HepG2 (cell line): ENCODE results near the gene UNC5CL. TPM values are rescaled to one million over a fixed set of nuclear protein-coding genes. Genes with fewer than 3 reads are reported as not detected.

Source experiments
- ATAC-seq: fragments of 200-7000 bp; cut with Tn5 transposase; 3 replicates; pipeline ENCODE4 v1.9.1; 2020; ENCODE audit warnings: mild to moderate bottlenecking, moderate library complexity
- BruUV-seq: library from RNA; stranded (reverse); fragments of 400-500 nt; replicated peaks from 2 replicates; lab custom pipeline; 2021; lab: Mats Ljungman, UMichigan
- CTCF ChIA-PET: fragments of 300-600 bp; formaldehyde crosslinking; extraction: SDS; loops from one replicate; lab custom pipeline; 2021; ENCODE audit warnings: low total read pairs, inconsistent platforms, low intra/inter-chr PET ratio; lab: Yijun Ruan, JAX
- POLR2A ChIA-PET: fragments of 350-600 bp; sonication (Branson Sonifier 250); formaldehyde crosslinking; loops from one replicate; lab custom pipeline; 2020; ENCODE audit warnings: antibody characterized with exemption, inconsistent platforms; lab: Yijun Ruan, JAX
- DNase-seq: peaks from one replicate; pipeline ENCODE4 v3.0.0-alpha.2; 2015; ENCODE audit warnings: low spot score
- FAIRE-seq: peaks from 3 replicates; lab custom pipeline; 2011; peaks lifted over from hg19 to GRCh38; lab: Jason Lieb, UNC
- H2AFZ ChIP-seq: one replicate; pipeline ENCODE4 v1.6.1; 2011; ENCODE audit warnings: low read length, inconsistent platforms
- H3K27ac ChIP-seq: fragments of 300-600 bp; 3 replicates; pipeline ENCODE4 v1.8.0; 2011; ENCODE audit warnings: mixed run types, mild to moderate bottlenecking, mixed read lengths, low read length, inconsistent platforms; ENCODE audit not compliant: insufficient read depth; ENCODE audit errors: extremely low read length
- H3K27me3 ChIP-seq, 2 experiments: fragments of 200-600 bp in 1 of 2; 2 replicates in 1 of 2; 3 replicates in 1 of 2; pipeline versions ENCODE4 v1.6.0 to v1.8.0; 2011; ENCODE audit warnings: low read length in 2 of 2, mild to moderate bottlenecking in 2 of 2, moderate library complexity in 2 of 2, inconsistent platforms in 1 of 2; ENCODE audit not compliant: insufficient read depth in 2 of 2, control insufficient read depth in 1 of 2
- H3K36me3 ChIP-seq, 2 experiments: fragments of 200-600 bp in 1 of 2; replicated peaks in 1 of 2; 2 replicates in 1 of 2; 3 replicates in 1 of 2; pipeline versions ENCODE4 v1.5.1 to v1.8.0; 2011; ENCODE audit warnings: low read length in 2 of 2, inconsistent platforms in 1 of 2; ENCODE audit not compliant: insufficient read depth in 2 of 2, control insufficient read depth in 1 of 2
- H3K4me1 ChIP-seq: 2 replicates; pipeline ENCODE4 v1.5.1; 2012; ENCODE audit warnings: low read length, inconsistent platforms; ENCODE audit not compliant: insufficient read depth
- H3K4me2 ChIP-seq: 2 replicates; pipeline ENCODE4 v1.6.0; 2011; ENCODE audit warnings: low read depth, low read length, inconsistent platforms
- H3K4me3 ChIP-seq, 3 experiments: fragments of 200-600 bp in 1 of 3; sonication (generic), shearing (Covaris generic) in 1 of 3; replicated peaks in 1 of 3; 2 replicates each; pipeline ENCODE4 v1.5.1; 2011 to 2016; ENCODE audit warnings: low read length in 3 of 3, inconsistent platforms in 2 of 3, low read depth in 2 of 3, mild to moderate bottlenecking in 2 of 3, control low read depth in 1 of 3, mixed read lengths in 1 of 3; ENCODE audit not compliant: insufficient read depth in 1 of 3
- H3K79me2 ChIP-seq: one replicate; pipeline ENCODE4 v1.6.1; 2011; ENCODE audit warnings: low read length, inconsistent platforms; ENCODE audit not compliant: insufficient read depth
- H3K9ac ChIP-seq: 2 replicates; pipeline ENCODE4 v1.6.0; 2011; ENCODE audit warnings: mild to moderate bottlenecking, low read depth, low read length, inconsistent platforms; ENCODE audit not compliant: insufficient read depth
- H3K9me3 ChIP-seq: 2 replicates; pipeline ENCODE4 v1.5.1; 2012; ENCODE audit warnings: mild to moderate bottlenecking, low read length
- H4K20me1 ChIP-seq: 2 replicates; pipeline ENCODE4 v1.6.0; 2011; ENCODE audit warnings: inconsistent platforms, mild to moderate bottlenecking, low read length, moderate library complexity; ENCODE audit not compliant: insufficient read depth
- HNF4A ChIP-seq: sonication (generic); formaldehyde crosslinking; IDR thresholded peaks from 2 replicates; pipeline ENCODE4 v1.4.0; 2020; ENCODE audit warnings: missing genetic modification reagents
- KAT7 ChIP-seq: IDR thresholded peaks from 2 replicates; pipeline ENCODE4 v1.6.1; 2018; ENCODE audit warnings: borderline replicate concordance, missing compliant biosample characterization
- KLF13 ChIP-seq: sonication (generic); formaldehyde crosslinking; IDR thresholded peaks from 2 replicates; pipeline ENCODE4 v1.4.0; 2020; ENCODE audit warnings: mild to moderate bottlenecking, missing genetic modification reagents
- NCOA1 ChIP-seq: sonication (generic); formaldehyde crosslinking; IDR thresholded peaks from 2 replicates; pipeline ENCODE4 v1.9.0; 2021; ENCODE audit warnings: missing genetic modification reagents
- NKX3-1 ChIP-seq: sonication (generic); formaldehyde crosslinking; IDR thresholded peaks from 2 replicates; pipeline ENCODE4 v1.5.0; 2020; ENCODE audit warnings: missing genetic modification reagents
- RAD51 ChIP-seq: fragments of 450-650 bp; IDR thresholded peaks from 2 replicates; pipeline ENCODE4 v1.6.1; 2016; ENCODE audit warnings: borderline replicate concordance
- SALL1 ChIP-seq: sonication (generic); formaldehyde crosslinking; IDR thresholded peaks from 2 replicates; pipeline ENCODE4 v1.8.0; 2022; ENCODE audit warnings: mild to moderate bottlenecking, missing genetic modification reagents
- TBX2 ChIP-seq: sonication (generic); formaldehyde crosslinking; IDR thresholded peaks from 2 replicates; pipeline ENCODE4 v1.5.0; 2020; ENCODE audit warnings: missing genetic modification reagents, mild to moderate bottlenecking, borderline replicate concordance
- TSC22D2 ChIP-seq: sonication (generic); formaldehyde crosslinking; IDR thresholded peaks from 2 replicates; pipeline ENCODE4 v1.5.1; 2020; ENCODE audit warnings: missing genetic modification reagents, mild to moderate bottlenecking, borderline replicate concordance
- ZFP36L2 ChIP-seq: sonication (generic); formaldehyde crosslinking; IDR thresholded peaks from 2 replicates; pipeline ENCODE4 v1.4.0; 2020; ENCODE audit warnings: missing genetic modification reagents
- ZNF850 ChIP-seq: sonication (generic); formaldehyde crosslinking; conservative IDR thresholded peaks from 2 replicates; pipeline ENCODE4 v1.9.0; 2021; ENCODE audit warnings: mild to moderate bottlenecking, missing genetic modification reagents
- WGBS: methylation state at CpG from one replicate; pipeline ENCODE4 v1.1.6; 2017; ENCODE audit warnings: low lambda C conversion rate; 5-methylcytosine and 5-hydroxymethylcytosine counted together
- in situ Hi-C: cut with HindIII; loops from 2 replicates; pipeline ENCODE4 v1.10.0; 2017; ENCODE audit warnings: low pct_unique_long_range_greater_than_20kb; ENCODE audit not compliant: extremely low pct_ligation_motif_present
- intact Hi-C: fragments of 100-400 bp; cut with micrococcal nuclease; formaldehyde crosslinking; loops from one replicate; pipeline ENCODE4 v1.10.0; 2022; ENCODE audit not compliant: unreplicated experiment
- polyA plus RNA-seq, 8 experiments: library from polyadenylated mRNA; depleted of rRNA in 3 of 8; stranded (reverse) in 7 of 8; unstranded in 1 of 8; fragments of >200 nt; fragmentation: Illumina TruSeq in 4 of 8; extraction: Trizol in 4 of 8; gene quantifications; 2 replicates each; pipeline versions ENCODE4 v1.2.1 to v1.2.3, GENCODE V29; 2011 to 2016; ENCODE audit warnings: low read depth in 4 of 8, missing spikeins in 1 of 8, mixed read lengths in 1 of 8; ENCODE audit not compliant: insufficient read depth in 1 of 8
- total RNA-seq, 5 experiments: library from RNA; depleted of rRNA; stranded (reverse); fragments of >200 nt; fragmentation: Illumina TruSeq; extraction: Trizol; gene quantifications; 2 replicates each; pipeline ENCODE4 v1.2.3, GENCODE V29; 2016; ENCODE audit warnings: low read depth in 1 of 5
- TF ChIP-seq, protein P1 (sequence below): sonication (generic); formaldehyde crosslinking; IDR thresholded peaks from 2 replicates; pipeline ENCODE4 v1.4.0; 2020; ENCODE audit warnings: missing genetic modification reagents
- TF ChIP-seq, protein P2 (sequence below): sonication (generic); formaldehyde crosslinking; IDR thresholded peaks from 2 replicates; pipeline ENCODE4 v1.5.0; 2020; ENCODE audit warnings: mild to moderate bottlenecking, missing genetic modification reagents
- TF ChIP-seq, protein P3 (sequence below): sonication (generic); formaldehyde crosslinking; IDR thresholded peaks from 2 replicates; pipeline ENCODE4 v1.5.0; 2020; ENCODE audit warnings: missing genetic modification reagents, mild to moderate bottlenecking, borderline replicate concordance

The UNC5CL gene
- total and polyA plus RNA-seq, 2 of the 13 experiments (the other 11 are each of a cell fraction or from before 2014, with no cell fraction given), result 2.4 to 2.5 TPM

DNA sequence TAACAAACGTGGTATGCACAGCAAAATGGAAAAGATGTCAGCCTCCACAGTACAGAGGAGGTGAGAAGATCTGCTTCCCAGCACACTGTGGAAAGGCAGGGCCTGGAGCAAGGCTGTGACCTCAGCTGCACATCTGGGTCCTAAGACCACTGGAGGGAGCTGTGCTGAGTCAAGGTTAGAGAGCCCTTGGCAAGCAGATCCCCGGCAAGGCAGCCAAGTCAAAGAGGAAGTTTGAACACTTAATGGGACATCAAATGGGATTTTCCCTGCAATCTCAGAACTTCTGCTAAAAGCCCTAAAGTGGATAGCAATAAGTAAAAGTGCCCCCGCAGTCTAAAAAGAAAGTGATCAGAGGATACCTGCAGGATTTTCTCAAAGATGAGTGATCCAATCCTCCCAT lies 39.5 kb downstream of the UNC5CL start (continued):
- TF ChIP-seq TBX2 (CRISPR knock-in tag) (no peak), KLF13 (no peak), TSC22D2 (CRISPR knock-in tag) (no peak), ZFP36L2 (no peak), RAD51 (no peak), KAT7 (CRISPR knock-in tag) (no peak), ZNF850 (CRISPR knock-in tag) (no peak), HNF4A (CRISPR knock-in tag) (no peak; the same call in 1 of the 2 replicates), SALL1 (peak; percentile 51; the same call in 1 of the 2 replicates)
- TF ChIP-seq, protein P1, sequence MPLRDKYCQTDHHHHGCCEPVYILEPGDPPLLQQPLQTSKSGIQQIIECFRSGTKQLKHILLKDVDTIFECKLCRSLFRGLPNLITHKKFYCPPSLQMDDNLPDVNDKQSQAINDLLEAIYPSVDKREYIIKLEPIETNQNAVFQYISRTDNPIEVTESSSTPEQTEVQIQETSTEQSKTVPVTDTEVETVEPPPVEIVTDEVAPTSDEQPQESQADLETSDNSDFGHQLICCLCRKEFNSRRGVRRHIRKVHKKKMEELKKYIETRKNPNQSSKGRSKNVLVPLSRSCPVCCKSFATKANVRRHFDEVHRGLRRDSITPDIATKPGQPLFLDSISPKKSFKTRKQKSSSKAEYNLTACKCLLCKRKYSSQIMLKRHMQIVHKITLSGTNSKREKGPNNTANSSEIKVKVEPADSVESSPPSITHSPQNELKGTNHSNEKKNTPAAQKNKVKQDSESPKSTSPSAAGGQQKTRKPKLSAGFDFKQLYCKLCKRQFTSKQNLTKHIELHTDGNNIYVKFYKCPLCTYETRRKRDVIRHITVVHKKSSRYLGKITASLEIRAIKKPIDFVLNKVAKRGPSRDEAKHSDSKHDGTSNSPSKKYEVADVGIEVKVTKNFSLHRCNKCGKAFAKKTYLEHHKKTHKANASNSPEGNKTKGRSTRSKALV (CRISPR knock-in tag), result no peak

DNA sequence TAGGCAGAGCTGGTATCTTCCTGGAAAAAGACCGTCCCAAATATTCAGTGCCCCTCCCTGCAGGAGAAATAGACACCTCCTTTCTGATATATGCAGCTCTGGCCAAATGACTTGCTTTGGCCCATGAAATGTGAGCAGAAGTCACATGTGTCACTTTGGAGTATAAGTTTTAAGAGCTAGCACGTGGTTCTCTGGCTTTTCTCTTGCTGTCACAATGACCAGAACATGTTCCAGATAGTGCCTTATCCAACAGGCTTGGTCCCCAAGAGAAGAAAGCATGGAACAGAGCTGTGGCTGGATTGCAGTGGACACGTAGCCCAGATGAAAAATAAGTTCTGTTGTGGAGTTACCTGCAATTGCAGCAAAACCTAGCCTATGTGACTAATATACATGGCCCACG lies 40.4 kb downstream of the UNC5CL start:
- Histone ChIP-seq H2AFZ (no peak overlapping the region), H3K4me1 (peaks cover 82% of the 10 kb centered on the region), H3K36me3 (no peaks in the 10 kb centered on the region), H3K4me2 (no peak overlapping the region), H3K4me3 (no peak overlapping the region), H3K9ac (no peak overlapping the region), H3K27me3 (no peaks in the 10 kb centered on the region), H4K20me1 (no peaks in the 10 kb centered on the region), H3K79me2 (no peaks in the 10 kb centered on the region), H3K9me3 (no peaks in the 10 kb centered on the region), H3K27ac (no peak overlapping the region)
- intact Hi-C loops, result loop anchor here (5.0 kb wide), 2 partner anchors 44 to 101 kb away; partner anchors contain the start of gene TSPO2
- POLR2A ChIA-PET, result interaction anchor here (1.2 to 4.3 kb wide), 4 partner anchors 25 to 73 kb away, joined by 4 to 36 read pairs (median 18); partner anchors contain the start of genes NFYA and OARD1
- no TSS peak for BruUV-seq
- DNase-seq, result no peak
- CTCF ChIA-PET, result interaction anchor here (0.6 kb wide), 1 partner anchor 61 kb away, joined by 3 read pairs; no protein-coding TSS in a partner anchor
- FAIRE-seq, result no peak
- 92% methylated on average over 4 of the region's 4 CpGs for WGBS
- ATAC-seq, result no peak
- in situ Hi-C loops, result loop anchor here (5.0 kb wide), 1 partner anchor 74 kb away; the partner anchor contains the start of genes NFYA and OARD1
- no peak for TF ChIP-seq NKX3-1 (CRISPR knock-in tag)
- no peak for TF ChIP-seq NCOA1 (CRISPR knock-in tag)
- TF ChIP-seq, protein P2, sequence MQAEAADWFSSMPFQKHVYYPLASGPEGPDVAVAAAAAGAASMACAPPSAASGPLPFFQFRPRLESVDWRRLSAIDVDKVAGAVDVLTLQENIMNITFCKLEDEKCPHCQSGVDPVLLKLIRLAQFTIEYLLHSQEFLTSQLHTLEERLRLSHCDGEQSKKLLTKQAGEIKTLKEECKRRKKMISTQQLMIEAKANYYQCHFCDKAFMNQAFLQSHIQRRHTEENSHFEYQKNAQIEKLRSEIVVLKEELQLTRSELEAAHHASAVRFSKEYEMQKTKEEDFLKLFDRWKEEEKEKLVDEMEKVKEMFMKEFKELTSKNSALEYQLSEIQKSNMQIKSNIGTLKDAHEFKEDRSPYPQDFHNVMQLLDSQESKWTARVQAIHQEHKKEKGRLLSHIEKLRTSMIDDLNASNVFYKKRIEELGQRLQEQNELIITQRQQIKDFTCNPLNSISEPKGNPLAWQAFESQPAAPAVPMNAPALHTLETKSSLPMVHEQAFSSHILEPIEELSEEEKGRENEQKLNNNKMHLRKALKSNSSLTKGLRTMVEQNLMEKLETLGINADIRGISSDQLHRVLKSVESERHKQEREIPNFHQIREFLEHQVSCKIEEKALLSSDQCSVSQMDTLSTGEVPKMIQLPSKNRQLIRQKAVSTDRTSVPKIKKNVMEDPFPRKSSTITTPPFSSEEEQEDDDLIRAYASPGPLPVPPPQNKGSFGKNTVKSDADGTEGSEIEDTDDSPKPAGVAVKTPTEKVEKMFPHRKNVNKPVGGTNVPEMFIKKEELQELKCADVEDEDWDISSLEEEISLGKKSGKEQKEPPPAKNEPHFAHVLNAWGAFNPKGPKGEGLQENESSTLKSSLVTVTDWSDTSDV, result no peak
- TF ChIP-seq, protein P3, sequence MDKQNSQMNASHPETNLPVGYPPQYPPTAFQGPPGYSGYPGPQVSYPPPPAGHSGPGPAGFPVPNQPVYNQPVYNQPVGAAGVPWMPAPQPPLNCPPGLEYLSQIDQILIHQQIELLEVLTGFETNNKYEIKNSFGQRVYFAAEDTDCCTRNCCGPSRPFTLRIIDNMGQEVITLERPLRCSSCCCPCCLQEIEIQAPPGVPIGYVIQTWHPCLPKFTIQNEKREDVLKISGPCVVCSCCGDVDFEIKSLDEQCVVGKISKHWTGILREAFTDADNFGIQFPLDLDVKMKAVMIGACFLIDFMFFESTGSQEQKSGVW (CRISPR knock-in tag), result no peak
